Activated T-cell treated with anti-CD3 and anti-CD28 coated beads for 24 hours (primary cell): ENCODE measurements around the gene MRPL49.
"Not testable (repeated sequence)": the region's sequence is repeated elsewhere in the genome, so short reads cannot be mapped to it uniquely, and the experiment has no call there.

ENCODE experiments used
- DNase-seq: peaks from one replicate; pipeline ENCODE4 v3.0.0-alpha.2; 2020; ENCODE audit warnings: low read depth

Gene MRPL49

DNA sequence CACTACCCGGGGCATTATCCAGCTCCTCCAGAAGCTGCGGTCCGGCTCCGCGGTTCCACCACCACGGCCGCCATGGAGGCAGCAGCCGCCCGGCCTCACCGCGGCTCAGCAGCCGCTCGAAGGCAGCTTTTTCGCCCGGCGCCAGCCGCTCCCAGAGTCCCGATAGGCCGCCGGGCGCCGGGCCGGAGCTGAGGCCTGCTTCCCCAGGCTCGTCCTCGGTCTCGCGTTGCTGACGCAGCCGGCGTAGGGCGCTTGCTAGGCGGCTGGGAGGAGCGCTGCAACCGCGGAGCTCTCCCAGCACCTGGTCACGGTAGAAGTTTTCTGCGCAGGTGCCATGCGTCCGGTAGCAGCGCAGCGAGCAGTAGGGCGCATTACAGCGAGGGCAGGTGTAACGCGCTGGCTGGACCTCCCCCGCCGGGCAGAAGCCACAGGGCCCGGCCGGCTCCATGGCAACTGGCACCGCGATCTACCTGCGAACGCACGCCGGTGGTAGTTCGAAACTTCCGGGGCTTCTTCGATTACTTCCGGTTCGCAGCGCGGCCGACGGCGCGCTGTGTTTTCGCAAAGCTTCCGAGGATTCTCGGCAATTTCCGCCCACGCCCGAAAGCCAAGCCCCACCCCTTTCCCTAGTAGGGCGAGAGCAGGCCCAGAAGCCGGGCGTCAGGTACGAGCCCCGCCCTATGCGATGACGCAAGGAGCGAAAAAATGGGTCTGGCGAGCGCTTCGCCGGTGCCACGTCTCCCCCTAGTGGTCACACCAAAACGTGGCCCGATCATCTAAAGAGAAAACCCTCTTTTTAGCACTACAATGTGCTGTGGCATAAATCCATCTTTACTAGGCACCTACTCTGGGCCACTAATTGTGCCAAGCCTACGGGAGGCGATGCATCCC is 4.7 kb upstream of the MRPL49 start, which contains the start of gene ZNHIT2:
ZNHIT2 (minus strand) TSS at position 496 of the 891 bp plus-strand sequence; CDS start at position 448, 48 bp downstream.
- peak; percentile 100 for DNase-seq

DNA sequence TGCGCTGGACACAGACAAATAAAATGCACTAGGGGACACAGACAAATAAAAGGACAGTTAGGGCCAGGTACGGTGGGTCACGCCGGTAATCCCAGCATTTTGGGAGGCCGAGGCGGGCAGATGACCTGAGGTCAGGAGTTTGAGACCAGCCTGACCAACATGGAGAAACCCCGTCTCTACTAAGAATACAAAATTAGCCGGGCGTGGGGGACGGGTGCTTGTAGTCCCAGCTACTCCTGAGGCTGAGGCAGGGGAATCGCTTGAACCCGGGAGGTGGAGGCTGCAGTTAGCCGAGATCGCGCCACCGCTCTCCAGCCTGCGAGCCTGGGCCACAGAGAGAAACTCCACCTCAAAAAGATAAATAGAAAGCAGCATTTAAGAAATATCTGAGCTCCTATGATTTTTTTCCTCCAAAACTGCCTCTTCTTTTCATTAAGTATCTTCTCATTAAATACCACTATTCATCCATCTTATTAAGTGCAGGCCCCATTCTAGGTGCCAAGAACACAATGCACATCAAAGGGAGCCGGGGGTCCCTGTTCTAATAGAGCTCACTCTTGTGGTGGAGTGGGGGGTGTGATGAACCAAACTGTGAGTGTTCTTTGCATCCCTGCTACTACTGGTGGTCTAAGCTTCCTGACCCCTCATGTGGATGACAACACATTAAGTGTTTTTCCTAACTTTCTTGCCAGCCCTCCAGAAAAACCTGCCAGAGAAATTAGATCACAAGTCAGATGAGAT is 3.9 kb upstream of the MRPL49 start:
- DNase-seq, result no peak

DNA sequence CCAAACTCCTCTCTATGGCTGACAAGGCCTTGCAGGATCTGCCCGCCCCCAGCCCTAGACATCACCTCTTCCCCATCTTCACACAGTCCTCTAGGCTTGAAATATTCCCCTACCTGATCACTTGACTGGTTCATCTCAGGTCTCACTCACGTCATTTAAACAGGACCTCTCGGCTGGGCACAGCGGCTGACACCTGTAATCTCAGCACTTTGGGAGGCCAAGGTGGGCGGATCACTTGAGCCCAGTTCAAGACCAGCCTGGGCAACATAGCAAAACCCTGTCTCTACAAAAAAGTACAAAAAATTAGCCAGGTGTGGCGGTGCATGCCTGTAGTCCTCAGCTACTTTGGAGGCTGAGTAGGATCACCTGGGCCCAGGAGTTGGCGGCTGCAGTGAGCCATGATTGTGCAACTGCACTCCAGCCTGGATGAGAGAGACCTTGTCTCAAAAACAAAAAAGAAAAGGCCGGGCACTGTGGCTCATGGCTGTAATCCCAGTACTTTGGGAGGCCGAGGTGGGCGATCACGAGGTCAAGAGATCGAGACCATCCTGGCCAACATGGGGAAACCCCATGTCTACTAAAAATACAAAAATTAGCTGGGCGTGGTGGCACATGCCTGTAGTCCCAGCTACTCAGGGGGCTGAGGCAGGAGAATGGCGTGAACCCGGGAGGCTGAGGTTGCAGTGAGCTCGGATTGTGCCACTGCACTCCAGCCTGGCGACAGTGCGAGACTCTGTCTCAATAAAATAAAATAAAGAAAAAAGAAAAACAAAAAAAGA is 3.0 kb upstream of the MRPL49 start:
- DNase-seq, result not testable (repeated sequence)

DNA sequence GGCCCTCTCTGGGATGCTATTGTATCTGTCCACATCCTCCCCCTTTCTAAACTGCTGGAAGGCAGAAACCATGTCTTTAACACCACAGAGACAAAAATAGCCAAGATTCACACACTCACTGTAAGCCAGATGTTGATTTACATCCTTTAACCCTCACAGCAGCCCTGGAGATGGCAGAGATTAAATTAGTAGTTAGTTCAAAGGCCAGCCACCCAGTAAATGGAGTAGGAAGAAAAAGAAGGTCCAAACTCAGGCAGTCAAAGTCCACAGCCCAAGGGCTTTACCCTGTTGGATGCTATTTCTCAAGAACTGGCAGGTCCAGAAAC is 2.5 kb upstream of the MRPL49 start:
- DNase-seq, result no peak

DNA sequence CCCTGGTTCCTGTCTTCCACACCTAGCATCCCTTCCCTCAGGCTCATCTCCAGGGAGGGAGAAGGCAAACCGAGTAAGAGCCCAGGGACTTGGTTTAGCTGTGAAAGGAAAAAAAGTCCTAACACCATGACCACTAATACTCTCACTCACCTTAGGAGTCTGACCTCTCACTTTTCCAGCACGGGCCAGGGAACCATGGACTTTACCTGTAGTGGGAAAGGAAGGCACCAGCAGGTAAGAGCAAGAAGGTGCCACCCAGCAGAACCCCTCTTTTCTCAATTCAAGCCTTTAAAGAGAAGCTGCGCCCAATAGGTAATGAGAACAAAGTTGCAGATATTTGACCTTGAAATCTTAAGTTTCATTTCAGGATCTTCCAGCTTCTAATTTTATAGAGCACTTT is 1.3 kb upstream of the MRPL49 start:
- no peak for DNase-seq

DNA sequence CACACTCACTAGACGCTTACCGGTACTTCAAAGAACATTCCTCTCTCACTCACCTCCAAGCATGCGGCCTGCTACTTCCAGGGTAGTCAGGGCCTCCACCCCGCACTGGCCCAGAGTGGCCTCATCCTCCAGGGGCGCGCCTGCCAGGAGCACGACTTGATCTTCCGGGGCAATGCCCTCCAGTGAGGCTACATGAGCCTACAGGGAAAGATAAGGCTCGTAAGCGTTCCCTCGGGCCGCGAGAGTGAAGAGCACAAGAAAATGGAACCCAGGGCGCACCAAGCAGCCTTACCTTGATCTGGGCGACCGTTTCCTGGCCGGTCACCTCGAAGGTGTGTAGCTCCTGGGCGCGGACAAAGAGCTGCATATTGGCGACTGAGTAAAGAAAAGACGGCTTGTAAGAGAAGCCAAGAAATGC is 665 bp upstream of the MRPL49 start:
- DNase-seq, result no peak

DNA sequence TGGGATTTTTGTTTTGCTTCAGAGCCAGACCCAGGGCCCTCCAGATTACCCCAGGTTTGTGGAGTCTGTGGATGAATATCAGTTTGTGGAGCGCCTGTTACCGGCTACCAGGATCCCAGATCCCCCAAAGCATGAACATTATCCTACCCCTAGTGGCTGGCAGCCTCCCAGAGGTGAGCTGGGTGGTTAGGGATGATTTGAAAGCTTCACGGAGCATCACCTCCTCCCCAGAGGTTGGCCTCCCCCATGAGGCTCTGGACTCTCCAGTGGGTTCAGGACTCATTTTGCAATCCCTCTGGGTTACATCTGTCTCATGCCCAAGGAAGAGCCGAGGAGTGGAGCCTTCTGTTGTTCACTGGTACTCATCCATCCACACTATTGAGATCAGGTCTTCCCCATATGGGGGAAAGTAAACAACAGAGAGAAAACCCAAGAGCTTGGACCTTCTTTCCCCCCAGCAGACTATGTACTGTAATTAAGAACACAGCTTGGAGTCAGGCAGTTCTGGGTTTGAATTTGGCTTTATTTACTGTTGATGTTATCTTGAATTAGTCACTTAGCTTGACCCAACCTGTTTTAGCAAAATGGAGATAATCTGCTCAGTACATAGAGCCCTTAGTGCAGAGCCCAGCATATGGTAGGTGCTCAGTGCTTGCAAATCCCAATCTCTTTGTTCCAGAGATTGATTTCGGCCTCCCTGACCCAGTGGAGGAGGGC is 2.5 kb downstream of the MRPL49 start:
- DNase-seq, result no peak

DNA sequence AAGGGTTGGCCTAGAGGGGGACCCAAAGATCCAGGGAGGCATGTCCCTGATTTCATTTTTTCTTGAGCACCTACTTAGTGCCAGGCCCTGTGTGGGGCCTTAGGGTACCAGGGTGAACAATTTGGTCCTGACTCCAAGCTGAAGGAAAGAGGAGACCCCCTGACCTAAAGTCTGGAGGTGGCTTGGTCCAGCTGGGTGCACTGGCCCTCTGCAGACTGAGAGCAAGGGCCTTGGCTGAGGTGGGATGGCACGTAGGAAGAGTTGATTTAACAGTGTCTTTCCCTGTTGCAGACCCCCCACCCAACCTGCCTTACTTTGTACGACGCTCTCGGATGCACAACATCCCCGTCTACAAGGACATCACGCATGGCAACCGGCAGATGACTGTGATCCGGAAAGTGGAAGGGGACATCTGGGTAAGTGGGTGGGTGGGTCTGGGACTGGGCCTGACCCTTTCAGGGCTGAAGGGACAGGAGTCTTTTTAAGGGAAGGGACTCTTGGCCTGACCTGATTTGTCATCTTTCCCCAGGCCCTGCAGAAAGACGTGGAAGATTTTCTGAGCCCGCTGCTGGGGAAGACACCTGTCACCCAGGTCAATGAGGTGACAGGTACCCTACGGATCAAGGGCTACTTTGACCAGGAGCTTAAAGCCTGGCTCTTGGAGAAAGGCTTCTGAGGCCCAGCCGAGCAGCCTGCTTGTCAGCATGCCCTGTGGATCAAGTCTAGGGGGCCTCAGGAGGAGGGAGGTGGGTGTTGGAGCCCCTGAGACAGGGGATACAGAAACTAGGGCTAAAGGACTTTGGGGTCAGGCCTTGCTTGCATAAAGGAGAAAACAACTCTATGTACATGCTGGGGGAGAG is 3.3 kb downstream of the MRPL49 start:
- no peak for DNase-seq

DNA sequence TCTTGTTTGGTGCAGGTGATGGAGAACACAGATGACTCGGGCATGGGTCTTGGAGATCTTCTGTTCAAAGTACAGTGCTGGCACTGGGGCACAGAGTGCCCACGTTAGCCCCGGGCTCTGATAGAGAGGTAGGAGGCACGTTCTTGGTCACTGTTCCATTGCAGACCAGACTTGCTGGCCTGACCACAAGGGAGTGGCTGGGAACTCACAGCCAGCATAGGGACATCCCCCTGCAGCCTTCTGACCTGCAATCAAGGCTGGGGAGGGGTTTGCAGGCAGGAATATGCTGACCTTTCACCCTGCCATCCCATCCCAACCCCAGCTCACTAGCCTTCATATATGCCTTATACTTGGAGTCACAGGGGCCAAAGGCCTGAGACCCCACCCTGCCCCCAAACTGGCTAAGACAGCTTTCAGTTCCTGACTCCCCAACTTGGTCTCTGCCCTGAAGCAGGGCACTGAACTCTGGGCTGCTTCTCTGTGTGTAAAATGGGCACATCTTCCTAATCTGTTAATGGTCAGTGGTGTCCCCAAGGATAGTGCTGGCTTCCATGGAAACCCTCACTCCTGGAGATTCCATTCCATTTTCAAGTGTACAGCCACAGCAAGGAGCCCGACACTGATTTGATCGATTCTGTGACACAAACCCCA is 4.6 kb downstream of the MRPL49 start:
- no peak for DNase-seq

DNA sequence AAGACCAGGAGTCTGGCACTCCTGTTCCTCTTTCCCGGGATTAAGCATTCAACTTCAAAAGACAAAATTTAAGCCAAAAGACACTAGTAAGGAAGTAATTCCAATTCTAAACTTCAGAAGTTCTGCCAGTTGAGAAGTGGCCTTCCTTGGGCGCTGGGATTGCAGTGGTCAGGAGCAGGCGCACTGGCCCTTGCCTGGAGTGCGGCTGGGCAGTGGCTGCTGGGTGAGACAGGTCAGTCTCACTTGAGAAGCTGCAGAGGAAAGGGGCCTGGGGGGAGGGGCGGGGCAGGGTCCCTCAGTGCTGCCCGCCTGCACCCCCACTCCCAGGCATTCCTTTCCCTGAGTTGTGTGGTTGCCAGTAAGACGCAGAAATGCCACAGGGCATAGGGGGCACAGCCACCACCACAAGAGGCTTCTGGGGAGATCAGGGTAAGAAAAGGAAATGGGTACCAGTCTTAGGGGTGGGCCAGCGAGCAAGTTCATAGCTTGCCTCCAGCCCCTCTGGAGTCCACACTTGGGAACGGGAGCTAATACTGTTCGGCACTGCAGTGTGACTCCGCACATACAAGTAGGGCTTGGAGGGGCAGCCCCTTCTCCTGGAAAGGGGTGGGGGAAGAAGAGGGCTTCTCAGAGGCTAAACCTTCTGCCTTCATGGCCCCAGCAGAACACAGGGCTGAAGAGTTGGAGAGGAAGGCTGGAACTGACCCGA is 5.5 kb downstream of the MRPL49 start:
- DNase-seq, result no peak

DNA sequence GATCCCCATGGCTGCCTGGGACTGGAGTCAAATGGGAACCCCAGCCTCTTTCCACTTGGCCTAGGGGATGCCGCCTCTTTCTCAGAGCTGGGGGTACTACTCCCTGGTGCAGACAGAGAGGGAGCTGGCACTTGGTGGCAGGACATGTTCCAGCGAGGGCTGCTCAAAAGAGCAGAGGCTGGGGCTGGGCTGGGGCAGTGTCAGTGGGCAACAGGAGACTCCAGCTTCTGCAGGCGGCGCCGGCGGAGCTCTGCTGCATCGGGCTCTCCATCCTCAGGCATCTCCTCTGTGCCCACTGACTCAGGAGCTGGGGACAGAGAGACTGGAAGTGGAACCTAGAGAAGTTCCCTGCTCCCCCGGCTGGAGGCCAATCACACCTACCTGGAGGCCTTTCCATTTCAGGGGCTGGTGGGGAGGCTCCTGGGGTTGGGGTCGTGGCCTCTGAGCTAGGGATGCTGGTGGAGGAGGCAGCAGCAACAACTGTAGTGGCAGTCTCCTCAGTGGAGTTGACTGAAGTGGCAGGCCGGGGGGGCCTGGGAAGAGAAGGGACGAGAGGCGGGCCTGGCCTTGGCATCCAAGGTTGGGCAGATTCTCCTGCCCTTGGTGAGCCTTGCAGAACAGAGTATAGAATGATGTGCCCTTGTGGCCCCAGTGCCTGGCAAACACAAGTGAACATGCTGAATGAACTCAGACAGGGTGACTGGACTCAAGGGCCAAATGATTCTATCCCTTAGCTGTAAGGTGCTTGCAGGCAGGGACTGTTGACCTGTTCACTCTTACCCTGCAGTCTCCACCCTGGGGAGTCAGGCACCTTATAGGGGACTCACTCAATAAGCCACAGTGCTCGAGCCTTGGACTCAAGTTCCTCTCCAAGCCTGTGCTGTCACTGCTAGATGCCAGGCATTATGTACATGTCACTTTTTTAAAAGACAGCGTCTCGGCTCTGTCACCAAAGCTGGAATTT is 6.3 kb downstream of the MRPL49 start:
- no peak for DNase-seq

DNA sequence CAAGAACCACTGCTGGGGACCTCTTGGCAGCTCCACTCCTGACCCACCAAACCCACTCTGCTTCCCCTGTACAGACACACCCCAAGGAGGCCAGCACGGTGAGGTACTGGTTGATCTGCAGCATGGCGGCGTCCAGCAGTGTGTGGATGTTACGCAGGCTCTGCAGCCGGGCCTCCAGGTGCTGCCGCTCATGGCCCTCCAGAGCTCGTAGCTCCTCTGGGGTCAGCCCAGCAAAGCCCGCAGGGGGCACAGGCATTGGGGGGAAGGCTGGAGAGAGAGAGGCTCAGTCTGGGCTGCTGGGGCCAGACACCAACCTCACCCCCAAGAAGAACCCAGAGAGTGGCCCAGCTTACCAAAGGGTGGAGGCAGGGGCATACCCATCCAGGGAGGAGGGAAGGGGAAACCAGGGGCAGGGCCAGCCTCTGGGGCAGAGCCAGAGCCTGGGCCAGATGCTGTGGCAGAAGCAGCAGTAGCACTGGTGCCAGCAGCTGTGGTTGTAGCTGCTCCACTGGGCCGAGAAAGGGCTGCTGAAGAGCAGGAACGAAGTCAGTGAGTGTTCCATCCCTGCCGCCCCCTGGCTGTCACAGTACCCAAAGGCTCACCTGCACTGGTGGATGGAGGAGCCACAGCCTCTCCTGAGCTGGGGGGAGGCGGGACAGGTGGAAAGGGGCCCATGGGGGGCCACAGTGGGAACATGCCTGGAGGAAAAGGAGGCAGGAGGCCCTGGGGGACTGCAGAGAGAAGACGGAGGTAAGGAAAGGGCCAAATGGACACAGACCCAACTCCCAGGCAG is 7.7 kb downstream of the MRPL49 start:
- no peak for DNase-seq

DNA sequence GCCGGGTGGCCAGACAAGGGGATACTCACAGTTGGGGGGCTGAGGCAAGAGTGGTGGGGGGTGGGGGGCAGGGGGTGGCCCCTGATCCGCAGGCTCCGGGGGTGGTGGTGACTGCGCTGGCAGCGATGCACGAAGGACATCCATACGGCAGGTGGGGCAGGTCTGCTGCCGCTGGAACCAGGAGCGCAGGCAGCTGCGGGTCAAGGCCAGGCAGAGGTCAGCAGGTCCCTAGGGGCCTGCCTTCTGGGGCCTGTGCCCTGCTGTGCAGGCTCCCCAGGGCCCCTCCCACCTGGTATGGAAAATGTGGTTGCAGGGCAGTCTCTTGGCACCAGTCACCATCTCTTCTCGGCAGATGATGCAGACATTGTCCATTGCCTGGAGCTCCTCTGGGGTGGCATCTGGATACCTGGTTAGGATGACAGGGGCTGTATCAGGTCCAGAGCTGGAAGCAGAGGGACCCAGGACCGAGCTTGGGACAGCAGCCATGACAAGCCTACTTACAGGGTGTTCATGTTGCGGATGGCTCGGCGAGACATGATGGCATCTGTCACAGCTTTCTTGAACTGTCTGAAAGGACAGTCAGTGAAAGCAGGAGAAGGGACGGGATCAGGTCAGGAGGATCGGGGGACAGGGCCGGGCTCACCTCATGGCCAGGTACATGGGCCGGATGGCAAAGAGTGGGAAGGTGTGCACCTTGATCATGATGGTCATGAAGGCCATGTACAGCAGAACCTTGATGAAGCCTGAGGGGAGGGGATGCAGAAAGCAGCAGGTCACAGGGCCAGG is 8.7 kb downstream of the MRPL49 start:
- no peak for DNase-seq

DNA sequence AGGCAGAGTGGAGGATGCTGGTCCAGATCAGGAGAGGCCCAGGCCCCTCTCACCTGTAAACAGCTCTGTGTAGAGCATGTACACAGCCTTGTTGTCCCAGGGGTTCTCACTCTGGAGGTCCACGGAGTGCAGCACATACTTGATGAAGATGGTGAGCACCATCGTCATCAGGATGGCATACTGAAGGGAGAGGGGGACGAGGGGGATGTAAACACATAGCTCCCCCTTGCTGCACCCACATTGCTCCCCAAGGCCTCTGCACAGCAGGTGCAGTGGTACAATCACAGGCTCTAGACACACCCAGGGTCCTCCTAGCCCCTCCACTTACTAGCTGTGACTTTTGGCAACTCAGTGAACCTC is 9.3 kb downstream of the MRPL49 start:
- DNase-seq, result no peak

DNA sequence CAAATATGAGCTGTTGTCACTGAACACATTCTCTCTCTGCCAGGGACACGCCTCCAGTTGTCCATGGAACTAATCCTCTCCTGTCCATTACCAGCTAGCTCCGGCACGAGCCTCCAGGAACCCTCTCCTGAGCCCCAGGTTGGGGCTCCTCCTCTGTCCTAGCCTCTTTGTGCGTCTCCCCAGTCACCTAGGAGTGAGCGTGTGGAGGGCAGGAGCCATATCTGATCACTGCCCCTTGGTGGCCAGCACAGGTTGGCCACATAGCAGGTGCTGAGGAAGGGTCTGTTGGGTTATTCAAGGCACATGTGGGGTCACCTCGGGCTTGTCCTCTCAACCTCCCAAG is 9.7 kb downstream of the MRPL49 start:
- DNase-seq, result no peak

DNA sequence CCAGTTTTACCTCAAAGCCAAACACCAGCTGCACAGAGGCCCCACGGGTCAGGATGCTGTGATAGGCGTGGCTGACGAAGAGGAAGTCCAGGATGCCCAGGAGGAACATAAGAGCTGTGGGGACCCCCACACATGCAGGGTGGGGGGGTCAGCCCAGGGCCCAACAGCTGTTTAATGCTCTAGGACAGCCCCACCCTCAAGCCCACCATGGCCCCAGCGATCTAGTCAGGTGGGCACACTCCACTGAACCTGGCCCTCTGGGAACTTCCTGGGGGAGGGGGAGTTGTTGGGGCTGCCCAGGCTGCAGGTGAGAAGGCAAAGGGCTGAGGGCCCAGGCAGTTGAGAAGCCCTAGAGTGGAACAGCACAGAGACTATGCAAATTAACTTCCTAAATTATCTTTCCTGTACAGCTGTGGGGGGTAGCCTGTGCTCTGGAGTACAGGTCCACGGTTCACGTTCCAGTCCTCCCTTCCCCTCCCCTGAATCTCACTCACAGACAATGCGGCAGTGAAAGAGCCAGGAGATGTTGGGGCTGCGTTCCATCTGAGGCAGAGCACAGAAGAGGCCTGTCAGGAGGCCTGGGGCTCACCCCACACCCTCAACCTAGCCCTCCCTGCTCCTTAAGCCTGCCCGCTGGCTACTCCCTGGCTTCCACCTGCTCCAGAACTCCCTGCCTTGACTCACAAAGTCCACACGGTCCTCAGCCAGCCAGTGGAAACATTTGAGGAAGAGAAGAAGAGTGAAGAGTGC is 10.3 kb downstream of the MRPL49 start:
- no peak for DNase-seq
